Neural cell (in vitro differentiated cells): ENCODE data around the gene DDX51.

Source experiments
- CTCF ChIP-seq: fragments of 450-650 bp; IDR thresholded peaks from 2 replicates; pipeline ENCODE4 v1.5.1; 2014; ENCODE audit warnings: antibody characterized with exemption, mild to moderate bottlenecking, moderate library complexity; ENCODE audit not compliant: poor library complexity, severe bottlenecking
- MXI1 ChIP-seq: fragments of 450-650 bp; conservative IDR thresholded peaks from 2 replicates; pipeline ENCODE4 v1.6.1; 2014; ENCODE audit warnings: antibody characterized with exemption, mild to moderate bottlenecking; ENCODE audit not compliant: poor library complexity, severe bottlenecking
- POLR2AphosphoS5 ChIP-seq: IDR thresholded peaks from 2 replicates; pipeline ENCODE4 v1.6.1; 2012

GRCh38 chr12:132146098-132146497, 2.0 kb upstream of the DDX51 start:
- TF ChIP-seq MXI1 (no peak), CTCF (no peak), POLR2AphosphoS5 (no peak)
